ENCODE results near the gene MAGI2.
A peak's percentile ranks its signal among the peaks of the same experiment; 100 is the strongest.

MAGI2 gene

GRCh38 chr7:78716876-78717275 is 736.6 kb downstream of the MAGI2 start:
- DNase-seq (ENCODE audit: low spot score) = no peak

- DNase-seq (ENCODE audit: low spot score) = no peak
These were observed 739.1 kb downstream of the MAGI2 start for GRCh38 chr7:78714356-78714755.

GRCh38 chr7:78712111-78712510 is 741.4 kb downstream of the MAGI2 start:
- no peak for DNase-seq (ENCODE audit: low spot score)

- DNase-seq (ENCODE audit: low spot score) = no peak
These were observed 743.8 kb downstream of the MAGI2 start for GRCh38 chr7:78709658-78710057.

GRCh38 chr7:78704504-78704903 is 749.0 kb downstream of the MAGI2 start:
- DNase-seq (ENCODE audit: low spot score) = no peak

GRCh38 chr7:78703391-78703790 is 750.1 kb downstream of the MAGI2 start:
- no peak for DNase-seq (ENCODE audit: low spot score)

- DNase-seq (ENCODE audit: low spot score) = no peak
These were observed 750.7 kb downstream of the MAGI2 start for GRCh38 chr7:78702770-78703169.

- DNase-seq (ENCODE audit: low spot score) = no peak
These were observed 757.6 kb downstream of the MAGI2 start for GRCh38 chr7:78695826-78696225.

- DNase-seq (ENCODE audit: low spot score) = no peak
These were observed 761.9 kb downstream of the MAGI2 start for GRCh38 chr7:78691584-78691983.

GRCh38 chr7:78690174-78690573 is 763.3 kb downstream of the MAGI2 start:
- no peak for DNase-seq (ENCODE audit: low spot score)

GRCh38 chr7:78688376-78688775 is 765.1 kb downstream of the MAGI2 start:
- no peak for DNase-seq (ENCODE audit: low spot score)

GRCh38 chr7:78686189-78686588 is 767.3 kb downstream of the MAGI2 start:
- no peak for DNase-seq (ENCODE audit: low spot score)

- DNase-seq (ENCODE audit: low spot score) = peak; percentile 18
These were observed 769.3 kb downstream of the MAGI2 start for GRCh38 chr7:78684201-78684600.

- DNase-seq (ENCODE audit: low spot score) = no peak
These were observed 769.9 kb downstream of the MAGI2 start for GRCh38 chr7:78683566-78683965.

GRCh38 chr7:78679112-78679876 is 774.2 kb downstream of the MAGI2 start:
- no peak for DNase-seq (ENCODE audit: low spot score)

- DNase-seq (ENCODE audit: low spot score) = no peak
These were observed 776.1 kb downstream of the MAGI2 start for GRCh38 chr7:78677391-78677790.

GRCh38 chr7:78675511-78675910 is 778.0 kb downstream of the MAGI2 start:
- no peak for DNase-seq (ENCODE audit: low spot score)

GRCh38 chr7:78673272-78673671 is 780.2 kb downstream of the MAGI2 start:
- DNase-seq (ENCODE audit: low spot score) = no peak

- no peak for DNase-seq (ENCODE audit: low spot score)
These were observed 790.5 kb downstream of the MAGI2 start for GRCh38 chr7:78662939-78663338.

- no peak for DNase-seq (ENCODE audit: low spot score)
These were observed 803.5 kb downstream of the MAGI2 start for GRCh38 chr7:78649976-78650375.

GRCh38 chr7:78649236-78649635 is 804.2 kb downstream of the MAGI2 start:
- no peak for DNase-seq (ENCODE audit: low spot score)

GRCh38 chr7:78642751-78643150 is 810.7 kb downstream of the MAGI2 start:
- DNase-seq (ENCODE audit: low spot score) = no peak

GRCh38 chr7:78638364-78638763 is 815.1 kb downstream of the MAGI2 start:
- no peak for DNase-seq (ENCODE audit: low spot score)

GRCh38 chr7:78636727-78637126 is 816.7 kb downstream of the MAGI2 start:
- DNase-seq (ENCODE audit: low spot score) = no peak
